SH-SY5Y (cell line): ENCODE data around the gene PPP2R5C.

Source experiments
- GATA2 ChIP-seq: IDR thresholded peaks from 2 replicates; pipeline ENCODE4 v1.6.1; 2011; ENCODE audit warnings: mild to moderate bottlenecking, low read depth, low read length
- GATA3 ChIP-seq: IDR thresholded peaks from 2 replicates; pipeline ENCODE4 v1.6.1; 2011; ENCODE audit warnings: low read depth, mild to moderate bottlenecking, low read length, moderate library complexity

GRCh38 chr14:101915871-101916815 lies 154.6 kb downstream of the PPP2R5C start:
- TF ChIP-seq GATA2 = no peak
- TF ChIP-seq GATA3 = no peak
